Pancreas (tissue), 10 donors: ENCODE results near the gene FOXD4. TPM values are rescaled to one million over a fixed set of nuclear protein-coding genes. Genes with fewer than 3 reads are reported as not detected.
"Not testable (repeated sequence)": the region's sequence is repeated elsewhere in the genome, so short reads cannot be mapped to it uniquely, and the experiment has no call there.

ENCODE experiments used
- ATAC-seq, 4 donors: fragments of 200-7000 bp; cut with Tn5 transposase; one replicate each; pipeline versions ENCODE4 v1.8.0 to v1.9.1; 2020; ENCODE audit warnings: mild to moderate bottlenecking in 4 of 4, moderate library complexity in 4 of 4
- DNase-seq, 6 donors: peaks; one replicate each; pipeline ENCODE4 v3.0.0-alpha.2; 2020
- FAIRE-seq: peaks from 2 replicates; lab custom pipeline; 2012; peaks lifted over from hg19 to GRCh38; lab: Jason Lieb, UNC
- H3K27ac ChIP-seq, 4 donors: fragments of 200-600 bp; sonication (generic); 1 replicate in 3 of 4; 2 replicates in 1 of 4; pipeline versions ENCODE4 v1.5.0 to v1.8.0; 2020
- H3K27me3 ChIP-seq, 4 donors: fragments of 200-600 bp; one replicate each; pipeline ENCODE4 v1.8.0; 2021
- H3K36me3 ChIP-seq, 3 donors: fragments of 200-600 bp; sonication (generic) in 1 of 3; one replicate each; pipeline versions ENCODE4 v1.5.0 to v1.8.0; 2020 to 2021
- H3K4me1 ChIP-seq, 3 donors: fragments of 200-600 bp; one replicate each; pipeline ENCODE4 v1.8.0; 2021
- H3K4me3 ChIP-seq, 4 donors: fragments of 200-600 bp; sonication (generic) in 2 of 4; one replicate each; pipeline versions ENCODE4 v1.5.0 to v1.8.0; 2020 to 2021
- H3K9me3 ChIP-seq, 4 donors: fragments of 200-600 bp; one replicate each; pipeline ENCODE4 v1.8.0; 2021
- WGBS, 2 donors: extraction: QIAGEN DNeasy Blood & Tissue Kit; methylation state at CpG; one replicate each; pipeline ENCODE4 v1.1.7; 2013; 5-methylcytosine and 5-hydroxymethylcytosine counted together
- intact Hi-C, 3 donors: fragments of 100-400 bp; cut with DNase I; formaldehyde crosslinking; loops; one replicate each; pipeline versions ENCODE4 v1.11.1 to v1.14.2; 2022
- polyA plus RNA-seq, 2 donors: library from polyadenylated mRNA; stranded (reverse); fragments of 200-250 nt; gene quantifications; one replicate each; pipeline ENCODE4 v1.2.3, GENCODE V29; 2013
- total RNA-seq, 6 donors: library from RNA; stranded (reverse); fragmentation: NEBNext Ultra II Directional in 4 of 6; extraction: Animal tissue kit (Norgen Biotek cat#: 25700) in 4 of 6; gene quantifications; one replicate each; pipeline versions ENCODE4 v1.2.1 to v1.2.4, GENCODE V29; 2021 to 2023
- donor health status: healthy with polysubstance abuse.
- donor health status: DM: no; HTN: no; CAD: no; lungs with moderate emphysema.
- donor health status: DM: no; HTN: no; CAD: no.
- donor health status: control.
- donor health status: control.
- donor health status: Bipolar disorder and iron deficiency.
- donor health status: DM: yes; HTN: yes; CAD: no.
- donor health status: DM: no; HTN: no; CAD: no.
- donor health status: DM: no; HTN: no; CAD: no.
- donor health status: DM: yes; HTN: yes; CAD: no.

FOXD4 gene
- total and polyA plus RNA-seq, 8 donors = 0.12 to 0.68 (median 0.28) TPM; not detected in 1

DNA sequence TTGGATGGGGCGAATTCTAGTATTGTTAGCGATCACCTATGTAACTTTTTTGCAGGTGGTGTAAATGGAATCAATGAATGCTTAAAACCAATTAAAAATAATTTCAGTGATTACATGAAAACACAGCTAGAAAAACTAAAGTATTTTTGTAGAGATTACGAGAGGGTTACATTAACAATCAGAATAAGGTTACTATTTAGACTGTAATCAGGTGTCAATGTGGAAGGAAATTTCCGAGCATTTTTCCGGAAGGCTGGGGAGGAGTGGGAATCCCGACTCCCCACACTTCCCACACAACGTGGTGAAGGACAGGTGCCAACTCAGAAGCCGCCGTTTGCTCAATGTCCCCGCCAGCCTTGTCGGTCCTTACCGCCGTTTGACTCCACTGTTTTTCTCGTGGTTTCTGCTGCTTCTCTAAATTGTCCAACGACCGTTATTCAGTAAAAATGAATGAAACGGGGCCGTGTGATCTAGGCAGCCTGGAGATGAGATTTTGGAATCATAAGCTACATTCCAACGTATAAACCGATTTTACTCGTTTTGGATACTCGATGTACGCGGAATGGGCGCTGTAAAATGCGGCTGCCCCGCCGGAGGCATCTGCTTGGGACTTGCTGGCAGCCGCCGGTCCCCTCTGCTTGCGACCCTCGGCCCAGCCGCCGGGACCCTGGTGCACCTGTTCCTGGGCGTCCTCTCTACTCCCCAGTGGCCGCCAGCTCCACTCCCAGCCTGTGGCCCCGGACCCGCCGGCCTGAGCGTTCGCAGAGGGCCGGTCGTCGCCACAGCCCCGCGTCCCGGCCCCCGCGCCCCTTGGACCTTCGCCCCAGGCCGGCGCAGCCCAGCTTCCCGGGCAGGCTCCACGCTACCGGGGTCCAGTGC, 5.4 kb downstream of the FOXD4 start:
- Histone ChIP-seq H3K27me3 (peaks cover 0 to 25% (median 6%) of the 10 kb centered on the region in 4 donors), H3K4me3 (peak overlapping the region in 2 of 4 donors; percentile 36 to 51)
- intact Hi-C loops, H3K36me3 ChIP-seq, H3K9me3 ChIP-seq, DNase-seq, H3K4me1 ChIP-seq, H3K27ac ChIP-seq, FAIRE-seq: not testable (repeated sequence)
- ATAC-seq = peak in 3 of 4 donors; percentile 11 to 39 (median 13)
- WGBS, 2 donors = 13 to 15% methylated on average over 36 to 51 of the region's 55 CpGs

- H3K9me3 ChIP-seq, intact Hi-C loops, H3K4me1 ChIP-seq, H3K4me3 ChIP-seq, DNase-seq, ATAC-seq, H3K27ac ChIP-seq, H3K36me3 ChIP-seq: not testable (repeated sequence)
- H3K27me3 ChIP-seq = peaks cover 0 to 19% (median 5%) of the 10 kb centered on the region in 4 donors
- FAIRE-seq = peak; percentile 87
- WGBS, 2 donors = 23 to 31% methylated on average over 3 to 4 of the region's 4 CpGs
Measured at GRCh38 chr9:110672-111071, 7.5 kb downstream of the FOXD4 start.

GRCh38 chr9:109540-109939, 8.7 kb downstream of the FOXD4 start:
- H3K9me3 ChIP-seq, H3K27ac ChIP-seq, FAIRE-seq, ATAC-seq, H3K4me1 ChIP-seq, intact Hi-C loops, DNase-seq, H3K4me3 ChIP-seq, H3K36me3 ChIP-seq: not testable (repeated sequence)
- H3K27me3 ChIP-seq = peaks cover 0 to 12% (median 5%) of the 10 kb centered on the region in 4 donors
- WGBS, 2 donors = 8 to 26% methylated on average over 4 to 6 of the region's 8 CpGs

DNA sequence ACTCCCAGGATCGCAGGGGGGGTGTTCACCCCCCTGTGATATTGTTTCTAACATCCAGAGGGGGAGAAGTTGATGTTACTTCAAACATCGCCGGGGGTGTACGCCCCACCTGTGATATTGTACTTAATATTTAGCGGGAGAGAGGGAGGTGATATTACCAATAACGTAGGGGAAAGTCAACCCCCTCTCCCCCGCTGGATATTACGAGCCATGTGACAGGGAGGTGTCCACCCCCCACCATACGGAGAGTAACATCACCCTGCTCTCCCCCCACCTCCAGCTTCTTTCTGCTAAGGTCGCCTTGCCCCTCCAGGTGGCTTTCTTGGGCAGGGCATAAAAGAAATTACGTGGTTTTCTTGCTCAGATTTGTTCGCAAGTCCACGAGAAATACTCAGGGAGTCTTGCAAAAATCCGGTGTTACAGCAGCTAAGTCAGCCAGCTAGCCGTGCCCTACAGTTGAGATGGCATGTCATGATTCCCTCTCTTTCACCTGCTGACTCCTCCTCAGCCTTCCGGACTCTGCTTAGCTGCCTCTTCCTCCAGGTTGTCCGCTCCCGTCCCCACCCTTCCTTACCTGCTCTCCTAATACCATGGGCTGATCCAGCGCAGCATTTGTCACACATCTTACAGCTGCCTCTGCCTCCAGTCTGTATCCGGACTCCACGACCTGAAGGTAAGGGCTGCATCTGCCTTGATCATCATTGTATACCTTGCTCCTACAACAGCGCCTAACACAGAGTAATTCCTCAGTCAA, 9.3 kb downstream of the FOXD4 start:
- 15 to 26% methylated on average over 19 to 21 of the region's 22 CpGs for WGBS, 2 donors
- H3K36me3 ChIP-seq, ATAC-seq, H3K27ac ChIP-seq, FAIRE-seq, H3K9me3 ChIP-seq, H3K4me1 ChIP-seq, H3K4me3 ChIP-seq, intact Hi-C loops, DNase-seq: not testable (repeated sequence)
- peaks cover 0 to 12% (median 5%) of the 10 kb centered on the region in 4 donors for H3K27me3 ChIP-seq

DNA sequence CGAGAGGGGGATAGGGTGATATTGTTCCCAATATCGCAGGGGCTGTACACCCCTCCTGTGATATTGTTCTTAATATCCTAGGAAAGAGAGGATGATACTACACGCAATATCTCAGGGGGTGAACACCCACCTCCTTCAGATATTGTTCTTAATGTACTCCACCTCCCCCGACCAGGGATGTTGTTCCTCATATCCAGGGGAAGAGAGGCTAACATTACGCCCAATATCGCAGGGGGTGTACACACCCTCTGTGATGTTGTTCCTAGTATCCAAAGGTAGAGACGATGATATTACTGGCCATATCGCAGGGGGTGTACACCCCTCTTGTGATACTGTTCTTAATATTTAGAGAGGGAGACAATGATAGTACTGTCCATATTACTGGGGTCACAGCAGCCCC, 12.2 kb downstream of the FOXD4 start:
- H3K27me3 ChIP-seq, FAIRE-seq, intact Hi-C loops, DNase-seq, H3K27ac ChIP-seq, H3K9me3 ChIP-seq, H3K36me3 ChIP-seq, H3K4me1 ChIP-seq, H3K4me3 ChIP-seq, ATAC-seq: not testable (repeated sequence)
- WGBS, 2 donors = 68 to 75% methylated on average over 8 of the region's 8 CpGs

- WGBS, 2 donors = 85 to 86% methylated on average over 9 of the region's 9 CpGs
- H3K27ac ChIP-seq, DNase-seq, H3K27me3 ChIP-seq, intact Hi-C loops, H3K4me1 ChIP-seq, H3K9me3 ChIP-seq, FAIRE-seq, H3K4me3 ChIP-seq, ATAC-seq, H3K36me3 ChIP-seq: not testable (repeated sequence)
Measured at GRCh38 chr9:100430-100829, 17.8 kb downstream of the FOXD4 start.

DNA sequence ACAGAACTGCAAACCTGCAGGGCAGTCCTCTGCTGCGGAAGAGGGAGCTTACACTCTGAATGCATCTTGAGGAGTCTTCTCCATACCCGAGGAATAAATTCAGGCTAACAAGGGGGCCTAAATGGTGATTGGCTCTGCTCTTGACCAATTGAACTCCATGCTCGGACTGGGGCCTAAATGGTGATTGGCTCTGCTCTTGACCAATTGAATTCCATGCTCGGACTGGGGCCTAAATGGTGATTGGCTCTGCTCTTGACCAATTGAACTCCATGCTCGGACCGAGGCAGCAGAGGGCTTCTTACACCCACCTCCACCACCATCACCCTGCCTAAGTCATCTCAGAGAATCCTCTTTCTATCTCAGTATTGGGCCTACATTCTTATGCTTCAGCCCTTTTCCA, 18.4 kb downstream of the FOXD4 start:
- H3K4me1 ChIP-seq, H3K27me3 ChIP-seq, H3K4me3 ChIP-seq, H3K36me3 ChIP-seq, ATAC-seq, DNase-seq, FAIRE-seq, intact Hi-C loops, H3K27ac ChIP-seq, H3K9me3 ChIP-seq: not testable (repeated sequence)
- WGBS, 2 donors = 66 to 81% methylated on average over 6 of the region's 6 CpGs

DNA sequence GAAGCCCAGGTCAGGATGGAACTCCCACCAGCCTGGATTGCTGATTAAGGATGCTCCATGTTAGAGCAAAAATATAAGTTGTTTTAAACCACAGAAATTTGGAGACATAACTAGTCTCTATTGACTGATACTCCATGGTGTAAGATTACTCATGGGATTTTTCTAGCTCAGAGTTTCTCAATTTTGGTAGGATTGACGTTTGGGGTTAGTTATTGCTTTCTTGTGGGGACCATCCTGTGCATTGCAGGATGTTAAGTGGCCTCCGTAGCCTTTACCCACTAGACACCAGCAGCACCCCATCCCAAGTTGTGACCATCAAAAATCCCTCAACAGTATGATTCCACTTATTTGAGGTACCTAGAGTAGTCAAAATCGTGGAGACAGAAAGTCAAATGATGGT, 19.4 kb downstream of the FOXD4 start:
- FAIRE-seq, H3K4me1 ChIP-seq, H3K36me3 ChIP-seq, intact Hi-C loops, ATAC-seq, H3K4me3 ChIP-seq, H3K27ac ChIP-seq, H3K9me3 ChIP-seq, DNase-seq, H3K27me3 ChIP-seq: not testable (repeated sequence)
- 55 to 66% methylated on average over 2 to 3 of the region's 3 CpGs for WGBS, 2 donors

GRCh38 chr9:94992-95391, 23.2 kb downstream of the FOXD4 start:
- FAIRE-seq, H3K9me3 ChIP-seq, H3K27ac ChIP-seq, H3K27me3 ChIP-seq, intact Hi-C loops, H3K36me3 ChIP-seq, H3K4me1 ChIP-seq, H3K4me3 ChIP-seq, ATAC-seq, DNase-seq: not testable (repeated sequence)
- WGBS, 2 donors = 65 to 71% methylated on average over 4 of the region's 4 CpGs

GRCh38 chr9:94323-94722, 23.9 kb downstream of the FOXD4 start:
- intact Hi-C loops, H3K27me3 ChIP-seq, H3K27ac ChIP-seq, H3K4me1 ChIP-seq, DNase-seq, H3K9me3 ChIP-seq, FAIRE-seq, H3K4me3 ChIP-seq, ATAC-seq, H3K36me3 ChIP-seq: not testable (repeated sequence)
- WGBS, 2 donors = 64 to 79% methylated on average over 3 to 4 of the region's 5 CpGs

GRCh38 chr9:93909-94308, 24.3 kb downstream of the FOXD4 start:
- ATAC-seq, H3K36me3 ChIP-seq, FAIRE-seq, H3K4me1 ChIP-seq, intact Hi-C loops, H3K4me3 ChIP-seq, H3K27me3 ChIP-seq, H3K9me3 ChIP-seq, DNase-seq, H3K27ac ChIP-seq: not testable (repeated sequence)
- 83 to 88% methylated on average over 4 of the region's 5 CpGs for WGBS, 2 donors

DNA sequence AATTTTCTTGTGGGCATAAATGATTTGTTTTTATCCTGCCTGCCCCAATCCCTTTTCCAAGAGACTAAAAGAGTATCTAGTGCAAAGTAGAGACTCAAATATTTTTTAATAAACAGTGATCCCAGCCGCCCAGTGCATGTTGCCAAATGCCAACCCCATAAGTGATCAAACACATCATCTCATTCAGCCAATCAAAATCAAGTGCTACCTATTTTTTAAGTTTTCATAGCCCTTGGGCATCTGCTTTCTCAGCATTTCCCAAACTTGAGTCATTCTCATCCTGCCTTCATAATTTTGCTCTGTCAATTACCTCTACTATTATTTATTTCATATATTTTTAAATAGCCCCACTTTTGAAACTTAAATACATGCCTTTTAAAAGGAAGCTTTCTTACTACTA, 27.4 kb downstream of the FOXD4 start:
- H3K4me3 ChIP-seq, H3K4me1 ChIP-seq, intact Hi-C loops, DNase-seq, FAIRE-seq, H3K9me3 ChIP-seq, ATAC-seq, H3K27ac ChIP-seq, H3K36me3 ChIP-seq, H3K27me3 ChIP-seq: not testable (repeated sequence)
- 42 to 56% methylated on average over 1 of the region's 1 CpG for WGBS, 2 donors
